ENCODE results near the gene THRAP3. TPM values are rescaled to one million over a fixed set of nuclear protein-coding genes. Genes with fewer than 3 reads are reported as not detected.

THRAP3 gene
- total RNA-seq, 1 experiment from 2014 or later: 86.8 TPM

DNA sequence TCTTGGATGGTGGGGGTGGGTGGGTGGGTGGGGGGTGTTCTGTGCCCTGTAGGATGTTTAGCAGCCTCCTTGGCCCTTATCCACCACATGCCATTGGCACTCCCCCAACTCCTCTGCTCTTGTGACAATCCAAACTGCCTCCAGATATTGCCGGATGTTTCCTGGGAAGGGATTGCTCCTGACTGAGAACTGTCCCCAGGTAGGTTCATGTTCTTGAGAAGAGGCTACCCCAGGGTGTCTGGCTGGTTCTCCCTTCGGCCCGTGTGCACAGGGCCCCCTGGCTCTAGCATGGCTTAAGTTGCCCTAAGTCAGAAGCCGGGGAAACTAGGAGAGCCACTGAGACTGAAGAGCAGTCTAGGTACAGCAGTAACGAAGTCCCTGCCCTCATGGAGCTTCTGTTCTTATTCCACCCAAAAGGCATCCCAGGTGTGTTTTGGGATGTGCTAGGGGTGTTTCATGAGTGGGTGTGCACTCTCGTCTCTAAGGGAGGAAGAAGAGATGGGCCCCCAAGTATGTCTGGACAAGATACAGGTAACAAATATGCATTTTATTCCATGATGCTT is 19.8 kb upstream of the THRAP3 start:
- CTCF ChIA-PET: no interaction called here
- Histone ChIP-seq H3K9me3 (no peaks in the 10 kb centered on the region), H3K27me3 (replicated peaks; ENCODE audit: control insufficient read depth, insufficient read depth, low read length) (no peaks in the 10 kb centered on the region), H3K36me3 (ENCODE audit: control insufficient read depth, insufficient read depth, low read length) (no peaks in the 10 kb centered on the region), H3K4me1 (no peaks in the 10 kb centered on the region), H3K4me3 (ENCODE audit: low read depth, low read length) (no peak overlapping the region)
- POLR2A ChIA-PET: no interaction called here
- BruUV-seq (replicated peaks): no TSS peak
- Mint-ChIP-seq H3K27ac (ENCODE audit: unreplicated experiment) (no peak overlapping the region), H3K36me3 (ENCODE audit: insufficient read depth, unreplicated experiment) (no peaks in the 10 kb centered on the region), H3K4me1 (ENCODE audit: low read depth, unreplicated experiment) (no peaks in the 10 kb centered on the region), H3K4me3 (ENCODE audit: unreplicated experiment) (no peak overlapping the region), H3K27me3 (ENCODE audit: insufficient read depth, unreplicated experiment) (peaks cover 3% of the 10 kb centered on the region), H3K9me3 (ENCODE audit: unreplicated experiment) (no peaks in the 10 kb centered on the region)
- intact Hi-C loops (cut with micrococcal nuclease; ENCODE audit: unreplicated experiment): no loop called here
- TF ChIP-seq CTCF (IDR thresholded peaks at IDR 0.05; ENCODE audit: insufficient read depth in 1 of 2, low read depth in 1 of 2, low read length in 1 of 2, severe bottlenecking in 1 of 2, unreplicated experiment in 1 of 2): no peak
- no peak for DNase-seq

- Mint-ChIP-seq H3K27me3 (ENCODE audit: insufficient read depth, unreplicated experiment) (no peaks in the 10 kb centered on the region), H3K27ac (ENCODE audit: unreplicated experiment) (no peak overlapping the region), H3K4me1 (ENCODE audit: low read depth, unreplicated experiment) (no peaks in the 10 kb centered on the region), H3K4me3 (ENCODE audit: unreplicated experiment) (no peak overlapping the region), H3K36me3 (ENCODE audit: insufficient read depth, unreplicated experiment) (no peaks in the 10 kb centered on the region), H3K9me3 (ENCODE audit: unreplicated experiment) (no peaks in the 10 kb centered on the region)
- no peak for TF ChIP-seq CTCF (IDR thresholded peaks at IDR 0.05; ENCODE audit: insufficient read depth in 1 of 2, low read depth in 1 of 2, low read length in 1 of 2, severe bottlenecking in 1 of 2, unreplicated experiment in 1 of 2)
- no peak for DNase-seq
- Histone ChIP-seq H3K4me1 (no peaks in the 10 kb centered on the region), H3K36me3 (ENCODE audit: control insufficient read depth, insufficient read depth, low read length) (no peaks in the 10 kb centered on the region), H3K4me3 (ENCODE audit: low read depth, low read length) (no peak overlapping the region), H3K9me3 (no peaks in the 10 kb centered on the region), H3K27me3 (replicated peaks; ENCODE audit: control insufficient read depth, insufficient read depth, low read length) (no peaks in the 10 kb centered on the region)
- ChIA-PET CTCF (no interaction called here), POLR2A (no interaction called here)
- intact Hi-C loops (cut with micrococcal nuclease; ENCODE audit: unreplicated experiment): no loop called here
- no TSS peak for BruUV-seq (replicated peaks)
Measured at GRCh38 chr1:36206323-36206858, 17.9 kb upstream of the THRAP3 start.

GRCh38 chr1:36207339-36207738 is 16.9 kb upstream of the THRAP3 start:
- no peaks in the 10 kb centered on the region for H3K9me3 ChIP-seq
- no peaks in the 10 kb centered on the region for H3K36me3 Mint-ChIP-seq (ENCODE audit: insufficient read depth, unreplicated experiment)
- no peaks in the 10 kb centered on the region for H3K27me3 Mint-ChIP-seq (ENCODE audit: insufficient read depth, unreplicated experiment)
- BruUV-seq (replicated peaks): no TSS peak
- CTCF ChIA-PET: no interaction called here
- H3K27me3 ChIP-seq (replicated peaks; ENCODE audit: control insufficient read depth, insufficient read depth, low read length): no peaks in the 10 kb centered on the region
- H3K4me3 ChIP-seq (ENCODE audit: low read depth, low read length): no peak overlapping the region
- no peaks in the 10 kb centered on the region for H3K36me3 ChIP-seq (ENCODE audit: control insufficient read depth, insufficient read depth, low read length)
- no peak overlapping the region for H3K4me3 Mint-ChIP-seq (ENCODE audit: unreplicated experiment)
- no peak for TF ChIP-seq CTCF (IDR thresholded peaks at IDR 0.05; ENCODE audit: insufficient read depth in 1 of 2, low read depth in 1 of 2, low read length in 1 of 2, severe bottlenecking in 1 of 2, unreplicated experiment in 1 of 2)
- POLR2A ChIA-PET: no interaction called here
- no peaks in the 10 kb centered on the region for H3K4me1 Mint-ChIP-seq (ENCODE audit: low read depth, unreplicated experiment)
- no peaks in the 10 kb centered on the region for H3K4me1 ChIP-seq
- no peaks in the 10 kb centered on the region for H3K9me3 Mint-ChIP-seq (ENCODE audit: unreplicated experiment)
- H3K27ac Mint-ChIP-seq (ENCODE audit: unreplicated experiment): no peak overlapping the region
- intact Hi-C loops (cut with micrococcal nuclease; ENCODE audit: unreplicated experiment): no loop called here
- no peak for DNase-seq

Measured in Caco-2 (cell line).